GM12891 (cell line): ENCODE results near the gene GPHA2.

Source experiments
- POLR2A ChIP-seq: IDR thresholded peaks from 2 replicates; pipeline ENCODE4 v1.6.1; 2011; ENCODE audit warnings: low read depth, low read length, control low read depth
- POLR2AphosphoS5 ChIP-seq: IDR thresholded peaks from 2 replicates; pipeline ENCODE4 v1.6.1; 2011; ENCODE audit warnings: low read depth, low read length, control low read depth
- SPI1 ChIP-seq: IDR thresholded peaks from 2 replicates; pipeline ENCODE4 v1.6.1; 2011; ENCODE audit warnings: low read depth, low read length, control low read depth
- TAF1 ChIP-seq: IDR thresholded peaks from 2 replicates; pipeline ENCODE4 v1.6.1; 2011; ENCODE audit warnings: low read depth, low read length, control low read depth

DNA sequence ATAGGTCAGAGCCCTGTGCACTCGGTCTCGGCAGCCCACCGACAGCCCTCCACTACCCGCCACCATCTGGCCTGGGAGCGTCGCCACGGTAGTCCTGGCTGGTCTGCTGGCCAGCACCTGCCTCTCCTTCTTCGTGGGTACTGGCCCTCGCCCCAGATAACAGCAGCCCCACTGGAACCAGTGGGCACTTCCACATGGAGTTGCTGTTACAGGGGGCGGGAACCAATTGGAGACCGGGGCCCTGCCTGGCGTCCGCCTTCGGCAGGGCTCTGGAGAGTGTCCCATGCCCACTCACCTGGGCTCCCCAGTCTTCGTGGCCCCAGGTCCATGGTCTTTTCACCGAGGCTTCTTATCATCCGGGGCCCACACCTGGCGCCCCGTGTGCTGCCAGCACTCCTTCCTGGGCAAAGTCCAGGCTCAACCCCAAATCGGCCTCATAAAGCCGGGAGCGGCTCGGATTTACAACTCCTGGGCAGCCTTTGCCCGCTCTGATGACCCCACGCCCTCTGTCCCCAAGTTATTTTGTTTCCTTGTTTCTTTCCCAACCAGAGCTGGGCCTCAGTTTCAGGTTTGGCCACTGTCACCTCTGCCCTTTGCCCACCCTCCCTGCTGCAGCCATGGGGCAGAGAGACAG lies 44.4 kb downstream of the GPHA2 start:
- no peak for TF ChIP-seq POLR2A
- TF ChIP-seq POLR2AphosphoS5 = no peak
- no peak for TF ChIP-seq TAF1
- no peak for TF ChIP-seq SPI1
